ENCODE measurements around the gene PTPRJ.

PTPRJ gene

GRCh38 chr11:47995360-47995769, 15.0 kb downstream of the PTPRJ start:
- DNase-seq (ENCODE audit: low read depth), result no peak
- TF ChIP-seq, protein P1, sequence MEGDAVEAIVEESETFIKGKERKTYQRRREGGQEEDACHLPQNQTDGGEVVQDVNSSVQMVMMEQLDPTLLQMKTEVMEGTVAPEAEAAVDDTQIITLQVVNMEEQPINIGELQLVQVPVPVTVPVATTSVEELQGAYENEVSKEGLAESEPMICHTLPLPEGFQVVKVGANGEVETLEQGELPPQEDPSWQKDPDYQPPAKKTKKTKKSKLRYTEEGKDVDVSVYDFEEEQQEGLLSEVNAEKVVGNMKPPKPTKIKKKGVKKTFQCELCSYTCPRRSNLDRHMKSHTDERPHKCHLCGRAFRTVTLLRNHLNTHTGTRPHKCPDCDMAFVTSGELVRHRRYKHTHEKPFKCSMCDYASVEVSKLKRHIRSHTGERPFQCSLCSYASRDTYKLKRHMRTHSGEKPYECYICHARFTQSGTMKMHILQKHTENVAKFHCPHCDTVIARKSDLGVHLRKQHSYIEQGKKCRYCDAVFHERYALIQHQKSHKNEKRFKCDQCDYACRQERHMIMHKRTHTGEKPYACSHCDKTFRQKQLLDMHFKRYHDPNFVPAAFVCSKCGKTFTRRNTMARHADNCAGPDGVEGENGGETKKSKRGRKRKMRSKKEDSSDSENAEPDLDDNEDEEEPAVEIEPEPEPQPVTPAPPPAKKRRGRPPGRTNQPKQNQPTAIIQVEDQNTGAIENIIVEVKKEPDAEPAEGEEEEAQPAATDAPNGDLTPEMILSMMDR (IDR thresholded peaks at IDR 0.05; ENCODE audit: low read depth, low read length, missing control alignments), result no peak
- no peak overlapping the region for H3K4me3 ChIP-seq (ENCODE audit: low read depth, low read length)

DNA sequence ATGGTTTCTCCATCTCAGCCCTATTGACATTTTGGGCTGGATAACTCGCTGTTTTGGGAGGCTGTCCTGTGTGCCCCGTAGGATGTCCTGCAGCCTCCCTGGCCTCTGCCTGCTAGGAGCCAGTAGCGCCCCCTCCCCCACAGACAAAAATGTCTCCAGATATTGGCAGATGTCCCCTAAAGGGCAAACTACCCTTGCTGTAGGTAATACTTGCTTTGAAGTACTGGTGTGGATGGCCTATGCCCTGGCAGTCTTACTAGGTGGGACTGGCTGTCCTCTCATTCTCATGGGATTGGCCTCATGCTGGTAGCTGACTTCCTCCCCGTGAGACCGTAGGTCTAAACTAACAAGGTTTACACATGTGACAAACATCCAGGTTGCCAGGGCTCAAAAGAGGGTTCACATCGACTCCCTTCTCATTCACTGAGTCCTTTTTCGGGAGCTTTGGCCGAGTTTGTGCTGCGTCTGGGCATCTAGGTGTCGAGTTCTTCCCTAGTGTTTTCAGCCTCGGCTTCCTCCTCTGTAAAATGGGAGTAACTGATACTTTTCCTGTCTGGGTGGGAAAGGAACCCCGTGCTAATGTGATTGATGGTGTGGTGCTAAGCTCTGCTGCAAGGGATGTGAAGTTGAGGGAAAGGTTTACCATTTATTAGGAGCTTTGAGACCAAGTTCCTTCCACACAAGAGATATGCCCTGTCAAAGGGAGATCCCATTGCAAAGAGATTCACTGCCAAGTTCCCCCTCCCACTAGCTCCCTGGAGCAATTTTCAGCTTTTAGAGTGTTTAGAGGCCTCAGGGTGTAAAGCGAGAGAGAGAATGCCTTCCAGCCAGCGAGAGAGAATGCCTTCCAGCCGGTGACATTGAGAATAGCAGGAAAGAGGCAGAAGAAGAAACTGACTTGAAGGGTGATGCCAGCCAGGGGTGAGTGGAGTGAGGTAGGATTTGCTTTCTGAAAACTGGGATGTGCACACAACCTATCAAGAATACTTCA, 17.0 kb downstream of the PTPRJ start:
- no peak for DNase-seq (ENCODE audit: low read depth)
- TF ChIP-seq, protein P1 (IDR thresholded peaks at IDR 0.05; ENCODE audit: low read depth, low read length, missing control alignments), result no peak
- H3K4me3 ChIP-seq (ENCODE audit: low read depth, low read length), result no peak overlapping the region

GRCh38 chr11:47998345-47998732, 18.0 kb downstream of the PTPRJ start:
- TF ChIP-seq, protein P1 (IDR thresholded peaks at IDR 0.05; ENCODE audit: low read depth, low read length, missing control alignments), result no peak
- H3K4me3 ChIP-seq (ENCODE audit: low read depth, low read length), result no peak overlapping the region
- no peak for DNase-seq (ENCODE audit: low read depth)

DNA sequence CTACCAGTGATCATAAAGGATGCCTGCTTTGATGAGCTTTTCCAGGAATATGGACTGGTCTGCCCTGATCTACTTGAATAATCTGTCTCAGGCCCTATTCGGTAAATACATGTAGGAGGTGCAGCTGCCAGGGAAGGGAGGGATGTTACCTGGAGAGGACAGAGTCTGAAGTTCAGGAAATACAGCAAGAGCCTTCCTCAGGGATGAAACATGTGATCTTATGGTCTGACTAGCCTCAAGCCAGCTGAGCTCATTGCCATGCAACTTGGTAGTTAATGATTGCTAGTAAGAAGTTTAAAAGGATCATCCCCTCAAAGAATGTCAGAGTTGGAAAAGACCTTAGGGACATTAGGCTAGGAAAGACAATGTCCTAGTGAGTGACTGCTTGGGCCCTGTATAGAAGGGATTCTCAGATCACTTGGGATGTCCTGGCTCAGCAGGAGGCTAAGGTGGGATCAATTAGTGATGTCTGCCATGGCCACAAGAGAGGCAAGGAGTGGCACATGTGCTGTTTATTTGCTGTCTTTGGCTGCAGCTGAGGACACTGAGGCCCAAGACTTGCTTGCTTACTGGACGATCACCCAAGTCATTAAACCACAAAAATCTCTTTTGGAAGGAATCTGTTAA, 18.5 kb downstream of the PTPRJ start:
- DNase-seq (ENCODE audit: low read depth), result no peak
- TF ChIP-seq, protein P1 (IDR thresholded peaks at IDR 0.05; ENCODE audit: low read depth, low read length, missing control alignments), result no peak
- H3K4me3 ChIP-seq (ENCODE audit: low read depth, low read length), result no peak overlapping the region

GRCh38 chr11:48000432-48000831, 20.1 kb downstream of the PTPRJ start:
- DNase-seq (ENCODE audit: low read depth), result no peak
- H3K4me3 ChIP-seq (ENCODE audit: low read depth, low read length), result no peak overlapping the region
- TF ChIP-seq, protein P1 (IDR thresholded peaks at IDR 0.05; ENCODE audit: low read depth, low read length, missing control alignments), result no peak

DNA sequence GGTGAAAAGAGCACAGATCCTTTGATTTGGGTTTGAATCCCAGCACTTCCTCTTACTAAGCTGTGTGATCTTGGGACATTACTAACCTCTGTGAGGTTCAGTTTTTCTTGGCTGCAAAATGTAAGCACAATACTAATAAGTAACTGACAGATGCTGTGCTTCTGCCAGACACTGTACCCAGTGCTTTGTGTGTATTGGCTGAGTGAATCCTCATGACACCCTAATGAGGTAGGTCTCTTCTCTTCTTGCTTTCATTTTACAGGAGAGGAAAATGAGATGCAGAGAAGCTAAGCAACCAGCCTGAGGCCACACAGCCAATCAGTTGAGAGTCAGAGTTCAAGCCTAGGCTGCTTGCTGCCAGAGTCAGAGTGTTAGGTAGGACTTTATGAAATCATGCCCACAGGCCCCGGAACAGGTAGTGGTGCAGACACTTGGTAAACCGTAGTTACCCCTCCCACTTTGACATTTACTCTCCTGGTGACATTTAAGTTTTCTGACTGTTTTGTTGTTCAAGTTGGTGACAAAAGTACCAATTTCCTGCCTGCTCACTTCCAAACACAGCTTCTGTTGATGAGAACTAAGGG, 21.2 kb downstream of the PTPRJ start:
- H3K4me3 ChIP-seq (ENCODE audit: low read depth, low read length), result no peak overlapping the region
- DNase-seq (ENCODE audit: low read depth), result peak; percentile 39
- TF ChIP-seq, protein P1 (IDR thresholded peaks at IDR 0.05; ENCODE audit: low read depth, low read length, missing control alignments), result no peak

Data from GM12864 (cell line).